Measurements from ENCODE around the gene WWTR1.

The WWTR1 gene

DNA sequence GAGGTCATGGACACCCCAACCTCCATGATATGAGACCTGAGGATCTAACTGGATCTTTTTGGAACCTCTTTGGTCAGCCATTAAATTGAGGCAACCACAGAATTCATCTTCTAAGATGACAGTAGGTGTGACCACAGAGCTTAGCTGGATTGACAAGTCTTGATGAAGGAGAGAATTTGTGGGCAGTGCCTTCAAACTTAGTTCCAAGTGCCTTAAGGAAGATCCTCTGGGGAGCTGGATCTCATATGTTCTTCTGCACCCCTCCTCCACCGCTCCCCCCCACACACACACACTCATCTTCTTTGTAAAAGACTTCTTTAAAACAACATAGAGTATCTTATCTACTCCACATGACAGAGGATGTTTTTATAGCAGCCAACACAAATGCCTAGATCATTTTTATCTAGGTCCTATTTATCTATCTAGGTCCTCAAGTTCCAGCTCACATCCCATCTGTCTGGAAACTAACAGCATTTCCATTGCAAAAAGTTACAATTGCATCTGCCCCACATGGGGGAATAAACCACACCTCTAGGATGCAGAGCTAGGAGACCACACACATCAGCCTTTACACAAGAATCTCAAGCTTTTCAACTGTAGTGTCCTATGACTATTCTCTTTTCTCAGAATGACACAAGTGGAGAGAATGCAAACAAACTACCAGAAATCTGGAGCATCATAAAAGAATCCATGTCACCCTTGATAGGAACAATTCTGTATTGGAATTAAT lies 37.4 kb downstream of the WWTR1 start:
- no peak for DNase-seq

DNA sequence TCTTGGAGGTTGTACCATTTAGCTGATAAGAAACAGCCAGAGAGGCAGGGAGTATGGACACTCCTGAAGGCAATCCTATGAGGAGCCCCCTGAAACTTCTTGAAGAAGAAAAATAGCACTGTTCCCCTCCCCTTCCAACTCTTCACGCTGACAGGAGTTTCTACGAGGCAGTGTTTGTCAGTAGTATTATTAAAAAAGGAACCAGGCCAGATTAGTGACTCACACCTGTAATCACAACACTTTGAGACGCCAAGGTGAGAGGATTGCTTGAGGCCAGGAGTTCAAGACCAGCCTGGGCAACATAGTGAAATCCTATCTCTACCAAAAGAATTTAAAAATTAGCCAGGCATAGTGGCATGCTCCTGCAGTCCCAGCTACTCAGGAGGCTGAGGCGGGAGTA lies 38.7 kb downstream of the WWTR1 start:
- no peak for DNase-seq

DNA sequence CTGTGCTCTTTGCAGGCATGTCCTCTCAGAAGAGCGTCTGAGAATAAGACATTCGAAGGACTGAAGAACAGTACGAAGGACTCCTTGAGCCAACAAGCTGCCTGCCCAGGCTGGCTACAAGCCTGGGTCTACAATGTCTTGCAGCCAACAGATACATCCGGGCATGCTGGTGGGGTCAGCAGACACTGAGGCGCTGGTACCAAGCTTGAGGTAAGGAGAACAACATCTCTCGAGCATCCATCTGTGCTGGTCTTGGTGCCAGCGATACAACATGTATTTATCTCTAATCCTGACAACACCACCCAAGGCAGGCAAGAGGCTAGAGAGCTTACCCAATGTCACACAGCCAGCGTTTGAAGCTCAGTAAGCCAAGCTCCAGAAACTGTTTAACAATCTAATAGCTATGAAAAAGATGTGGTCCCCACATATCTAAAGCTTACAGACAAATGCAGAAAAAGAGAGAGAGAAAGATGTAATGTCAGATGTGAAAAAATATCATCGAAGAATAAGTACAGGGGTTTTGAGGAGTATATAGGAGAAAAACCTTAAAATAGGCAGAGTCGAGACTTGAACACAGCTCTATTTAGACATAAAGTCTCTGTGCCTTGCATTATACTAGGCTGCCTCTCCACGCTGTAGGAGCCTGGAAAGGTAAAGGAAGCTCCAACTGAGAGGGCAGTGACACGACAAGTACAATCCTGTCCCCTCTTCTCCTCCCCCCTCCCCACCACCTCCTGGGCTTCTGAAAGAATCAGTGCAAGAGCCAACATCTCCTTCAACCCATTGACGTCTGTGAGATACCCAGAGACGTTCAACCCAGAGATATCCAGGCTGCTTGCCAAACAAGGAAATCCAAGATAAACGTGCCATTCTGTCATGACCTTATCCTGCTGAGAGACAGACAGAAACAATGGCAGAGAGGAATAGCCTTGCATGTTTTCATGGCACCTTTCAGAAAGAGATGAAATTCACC lies 39.4 kb downstream of the WWTR1 start:
- DNase-seq = no peak

DNA sequence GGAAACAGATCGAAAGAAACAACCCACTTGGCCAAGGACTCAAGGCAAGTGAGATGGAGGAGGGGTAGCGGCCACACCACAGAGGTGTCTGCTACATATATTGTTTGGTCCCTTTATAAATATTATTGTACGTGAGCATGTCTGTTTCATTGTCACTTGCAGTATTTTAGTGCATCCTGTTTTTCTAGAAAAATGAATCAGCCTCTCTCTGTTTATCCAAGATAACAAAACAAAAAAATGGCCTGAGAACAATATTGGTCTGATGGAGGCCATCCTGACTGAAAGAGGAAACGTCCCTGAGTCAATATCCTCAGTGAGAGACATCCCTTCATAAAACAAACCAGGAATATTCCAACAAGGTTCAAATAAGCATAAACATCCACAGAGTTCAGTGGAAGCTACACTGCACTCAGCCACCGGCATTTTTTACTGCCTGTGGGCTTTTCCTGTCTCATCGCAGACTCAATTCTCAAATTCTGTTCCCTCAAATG lies 42.0 kb downstream of the WWTR1 start:
- DNase-seq = no peak

DNA sequence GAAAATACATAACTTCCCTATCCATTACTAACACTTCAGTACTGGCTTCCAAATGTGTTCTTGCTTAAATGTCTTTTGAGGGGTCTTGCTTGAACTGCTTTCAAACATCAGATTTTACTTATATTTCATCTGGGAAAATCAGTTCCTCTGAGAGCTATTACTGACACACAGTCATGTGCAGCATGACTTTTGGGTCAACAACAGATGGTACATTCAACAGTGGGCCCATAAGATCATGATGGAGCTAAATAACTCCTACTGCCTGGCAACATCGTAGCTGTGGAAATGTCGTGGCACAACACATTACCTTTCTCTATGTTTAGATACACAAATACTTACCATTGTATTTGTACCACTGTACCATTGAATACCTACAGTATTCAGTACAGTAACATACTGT lies 43.8 kb downstream of the WWTR1 start:
- no peak for DNase-seq

DNA sequence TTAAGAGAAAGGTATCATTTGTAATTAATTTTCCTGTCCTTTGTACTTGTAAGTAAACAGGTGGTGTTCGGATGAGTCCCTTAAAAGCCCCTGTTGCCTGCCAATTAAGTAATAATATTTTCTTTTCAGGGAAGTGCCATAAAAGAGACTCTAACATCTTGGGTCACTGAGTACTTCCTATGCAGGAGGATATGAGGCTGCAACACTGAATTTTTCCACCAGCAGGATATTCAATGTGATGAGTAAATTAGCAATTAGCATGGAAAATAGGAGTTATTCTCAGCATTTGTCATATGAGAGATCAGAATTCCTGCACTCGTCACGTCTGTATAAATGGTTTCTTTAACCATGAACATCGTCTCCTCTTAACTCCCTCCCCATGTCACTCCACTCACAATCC lies 45.4 kb downstream of the WWTR1 start:
- no peak for DNase-seq

DNA sequence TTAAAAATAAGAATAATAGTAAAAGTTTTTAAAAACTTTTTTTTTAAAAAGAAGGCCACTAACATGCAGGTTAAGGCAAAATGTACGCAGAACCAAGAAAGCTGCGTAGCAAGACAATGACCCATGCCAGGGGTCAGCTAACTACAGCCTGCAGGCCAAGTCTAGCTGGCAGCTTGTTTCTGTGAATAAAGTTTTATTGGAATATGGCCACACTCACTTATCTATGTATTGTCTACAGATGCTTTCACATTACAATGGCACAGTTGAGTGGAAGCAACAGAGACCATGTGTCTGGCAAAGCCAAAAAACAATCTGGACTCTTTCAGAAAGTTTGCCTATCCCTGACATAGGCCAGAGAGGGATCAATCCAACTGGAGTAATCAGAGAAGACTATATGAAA lies 46.7 kb downstream of the WWTR1 start:
- no peak for DNase-seq

DNA sequence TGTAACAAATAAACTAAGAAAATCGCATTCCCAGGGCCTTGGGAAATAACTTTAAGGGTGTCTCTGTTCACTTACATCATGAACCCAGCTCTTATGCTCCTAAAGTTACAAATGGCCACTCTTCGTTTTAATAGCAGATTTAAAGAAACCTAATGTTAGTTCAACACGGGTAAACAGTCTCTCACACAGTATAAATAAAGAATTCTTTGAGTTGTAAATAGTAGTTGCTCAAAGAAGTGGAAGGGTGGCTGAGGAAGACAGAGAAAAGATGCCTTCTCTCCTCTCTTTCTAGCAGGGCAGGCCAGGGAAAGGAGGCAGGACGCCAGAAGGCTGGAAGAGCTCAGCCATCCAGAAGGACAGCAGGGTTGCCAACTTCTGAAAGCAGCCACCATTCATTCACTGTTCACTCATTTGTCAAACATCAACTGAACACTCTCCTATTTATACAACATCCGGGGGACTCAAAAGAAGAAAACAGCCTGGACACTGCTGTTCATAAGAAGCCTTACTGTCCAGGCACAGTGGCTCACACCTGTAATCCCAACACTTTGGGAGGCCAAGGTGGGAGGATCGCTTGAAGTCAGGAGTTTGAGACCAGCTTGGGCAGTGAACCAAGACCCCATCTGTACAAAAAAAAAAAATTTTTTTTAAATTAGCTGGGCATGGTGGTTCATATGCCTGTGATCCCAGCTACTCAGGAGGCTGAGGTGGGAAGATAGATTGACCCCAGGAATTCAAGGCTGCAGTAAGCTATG lies 47.3 kb downstream of the WWTR1 start:
- DNase-seq = no peak

DNA sequence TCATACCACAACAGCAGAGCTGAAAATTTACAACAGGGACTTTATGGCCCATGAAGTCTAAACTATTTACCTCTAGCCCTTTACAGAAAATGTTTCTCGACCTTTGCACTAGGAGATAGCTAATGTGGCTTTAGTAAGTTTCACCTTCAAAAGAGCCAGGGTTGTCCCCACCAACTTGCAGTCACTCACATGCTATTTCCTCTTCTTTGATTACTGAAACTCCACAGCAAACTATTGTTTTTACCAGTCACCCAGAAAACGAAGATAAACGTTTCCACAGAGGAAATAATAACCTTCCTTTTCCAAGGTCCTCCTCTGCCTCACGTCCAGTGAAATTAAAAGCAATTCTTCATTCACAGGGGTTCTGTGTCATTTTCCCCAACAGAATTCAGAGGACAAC lies 48.2 kb downstream of the WWTR1 start:
- no peak for DNase-seq

DNA sequence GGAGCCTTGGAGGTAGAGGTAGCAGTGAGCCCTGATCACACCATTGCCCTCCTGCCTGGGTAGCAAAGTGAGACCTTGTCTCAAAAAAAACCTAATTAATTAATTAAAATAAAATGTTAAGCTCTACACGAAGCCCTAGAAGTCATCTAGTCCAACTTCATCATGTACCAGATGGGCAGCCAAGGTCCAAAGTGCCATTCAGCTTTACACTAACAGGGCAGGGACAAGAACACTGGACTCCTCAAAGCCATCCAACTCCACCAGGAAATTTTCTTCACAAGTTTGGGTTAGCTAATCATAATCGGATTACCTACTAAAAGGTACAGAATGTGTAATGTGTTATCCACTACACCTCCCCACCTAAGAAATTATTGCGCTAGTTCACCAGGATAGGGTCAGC lies 48.8 kb downstream of the WWTR1 start:
- no peak for DNase-seq

DNA sequence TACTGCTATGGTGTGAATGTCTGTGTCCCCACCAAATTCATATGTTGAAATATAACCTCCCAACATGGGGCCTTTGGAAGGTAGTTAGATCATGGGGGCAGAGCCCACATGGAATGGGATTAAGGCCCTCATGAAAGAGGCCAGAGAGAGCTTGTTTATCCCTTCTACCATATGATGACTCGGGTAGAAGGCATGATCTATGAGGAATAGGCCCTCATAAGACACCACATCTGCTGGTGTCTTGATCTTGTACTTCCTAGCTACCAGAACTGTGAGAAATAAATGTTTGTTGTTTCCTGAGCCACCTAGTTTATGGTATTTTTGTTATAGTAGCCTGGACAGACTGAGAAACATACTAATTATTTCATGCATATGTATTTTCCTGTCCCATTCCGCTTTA lies 51.9 kb downstream of the WWTR1 start:
- no peak for DNase-seq

DNA sequence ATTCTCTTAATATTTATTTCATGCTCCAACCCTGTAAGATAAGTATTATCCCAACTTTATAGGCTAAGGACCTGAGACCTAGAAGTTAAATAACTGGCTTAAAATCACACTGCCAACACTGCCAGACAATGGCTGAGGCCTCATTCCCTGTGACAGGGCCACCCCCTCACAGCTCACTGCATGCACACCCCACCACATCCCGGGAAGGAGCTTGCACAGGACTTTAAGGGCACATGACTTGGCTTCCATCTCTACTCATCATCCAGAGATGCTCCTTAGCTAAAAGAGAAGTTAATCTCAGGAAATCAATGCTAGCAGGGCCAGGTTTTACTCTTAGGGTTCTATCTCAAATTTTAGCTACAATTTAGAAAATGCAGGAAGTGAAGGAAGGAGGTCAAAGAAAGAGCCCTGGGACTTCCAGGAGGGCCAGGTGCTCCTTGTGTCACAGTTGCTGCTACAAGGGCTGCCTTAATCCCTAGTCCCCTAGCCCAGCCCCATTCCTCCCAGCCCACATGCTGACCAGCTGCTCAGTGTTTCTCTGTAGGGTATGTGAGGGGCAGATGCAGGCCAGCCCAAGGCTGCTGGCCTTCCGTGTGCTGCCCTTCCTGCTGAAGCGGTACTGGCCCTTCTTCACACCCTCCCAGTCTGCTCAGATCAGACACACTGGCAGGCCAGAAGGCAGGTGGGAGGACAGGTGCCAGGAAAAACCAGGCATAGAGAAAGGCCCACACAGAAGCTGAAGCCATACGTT lies 53.5 kb downstream of the WWTR1 start:
- DNase-seq = no peak

DNA sequence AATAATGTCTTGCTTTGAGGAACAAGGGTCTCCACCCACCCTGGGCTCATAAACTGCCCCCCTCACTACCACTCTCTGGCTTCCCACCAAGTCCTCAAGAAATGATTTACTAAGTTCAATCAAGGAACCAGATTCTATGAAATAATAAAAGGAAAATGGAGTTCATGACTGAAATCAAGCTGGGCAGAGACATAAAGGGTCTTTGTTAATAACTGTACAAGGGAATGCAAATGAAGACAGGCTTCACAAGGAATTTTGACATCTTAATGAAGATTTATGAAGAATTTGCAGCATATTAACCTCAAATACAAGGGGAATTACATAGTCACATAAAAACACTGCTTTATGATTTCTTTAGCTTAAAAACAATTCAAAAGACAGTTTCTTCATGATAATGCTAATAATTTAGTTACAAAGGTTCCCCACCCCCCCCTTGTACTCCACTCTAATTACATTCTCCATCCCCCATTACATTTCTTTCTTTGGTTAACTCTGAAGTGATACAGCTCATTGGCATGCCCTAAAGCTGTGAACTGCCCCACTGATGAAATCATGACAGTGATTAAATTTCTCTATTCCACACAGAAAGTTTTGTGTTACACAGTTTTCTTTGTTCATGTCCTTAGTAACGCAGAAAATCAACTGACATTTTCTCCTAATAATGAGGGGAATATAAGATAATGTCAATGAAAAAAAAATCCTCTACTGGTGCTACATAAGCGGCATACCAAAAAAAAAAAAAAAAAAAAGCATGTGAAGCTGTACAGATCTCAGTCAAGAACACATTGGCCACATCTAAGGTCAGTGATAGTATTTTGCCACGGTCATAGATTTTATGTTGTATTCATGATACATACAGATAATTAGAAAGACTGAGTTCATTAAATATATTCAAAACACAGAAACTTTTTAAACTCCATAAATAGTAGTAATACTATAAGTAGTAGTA lies 54.4 kb downstream of the WWTR1 start:
- no peak for DNase-seq

DNA sequence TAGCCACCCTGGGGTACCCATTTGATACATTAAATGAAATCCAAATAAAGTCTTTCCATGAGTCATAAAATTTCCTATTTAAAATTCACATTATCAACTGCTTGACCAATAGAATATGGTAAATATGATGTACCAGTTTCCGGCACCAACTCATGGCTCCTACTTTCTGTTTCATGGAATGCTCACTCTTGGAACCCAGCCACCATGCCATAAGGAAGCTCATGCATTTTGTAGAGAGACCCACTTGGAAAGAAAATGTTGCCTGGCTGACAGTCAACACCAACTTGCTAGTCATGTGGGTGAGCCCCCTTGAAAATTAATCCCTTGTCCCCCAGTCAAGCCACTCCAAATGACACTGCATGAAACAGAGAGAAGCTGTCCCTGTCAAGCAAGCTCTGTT lies 57.2 kb downstream of the WWTR1 start:
- DNase-seq = no peak

DNA sequence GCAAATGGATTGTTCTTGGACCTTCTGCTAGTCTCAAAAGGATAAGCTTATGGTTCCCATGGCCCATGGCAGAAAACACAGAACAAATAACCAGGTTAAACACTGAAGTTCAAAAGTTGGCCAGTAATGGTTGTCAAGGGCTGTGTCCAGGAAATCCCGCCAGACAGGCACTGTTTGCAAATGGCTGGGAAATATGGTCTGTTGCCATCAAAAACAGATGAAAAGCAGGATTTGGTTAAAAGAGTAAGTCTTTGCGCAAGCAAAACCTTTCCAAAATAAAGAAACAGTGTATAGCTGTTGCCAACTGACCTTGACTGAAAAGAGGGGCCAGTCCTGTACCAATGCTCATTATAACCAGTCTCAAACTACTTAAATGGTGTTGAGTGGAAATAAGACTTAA lies 58.6 kb downstream of the WWTR1 start:
- DNase-seq = no peak

DNA sequence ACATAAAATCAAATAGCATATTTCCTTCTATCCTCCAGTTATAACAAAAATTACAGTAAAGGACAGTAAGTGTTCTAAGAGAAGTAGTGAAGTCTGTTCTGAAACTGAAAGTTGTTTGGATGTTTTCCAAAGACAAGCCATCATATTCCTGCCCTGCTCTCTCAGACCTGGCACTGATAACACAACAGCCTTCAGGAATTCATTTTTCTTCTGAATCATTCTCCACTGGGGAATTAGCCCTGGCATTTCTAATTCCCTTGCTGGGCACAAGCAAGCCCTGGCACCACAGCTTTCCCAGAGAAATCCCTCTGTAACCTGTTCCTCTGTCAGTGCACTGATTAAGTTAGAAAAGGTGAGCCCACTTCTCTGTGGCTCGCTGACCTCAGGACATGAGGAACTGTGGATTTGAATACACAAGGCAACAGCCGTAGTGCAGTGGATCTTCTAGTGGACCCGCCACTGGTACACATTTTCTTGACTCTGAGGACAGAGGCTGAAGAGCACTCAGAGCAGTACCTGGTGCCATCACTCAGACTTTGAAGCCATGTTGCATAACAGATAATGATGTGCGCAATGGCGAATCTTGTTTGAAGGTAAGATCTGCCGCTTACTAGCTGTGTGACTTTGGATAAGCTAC lies 61.6 kb downstream of the WWTR1 start:
- no peak for DNase-seq

DNA sequence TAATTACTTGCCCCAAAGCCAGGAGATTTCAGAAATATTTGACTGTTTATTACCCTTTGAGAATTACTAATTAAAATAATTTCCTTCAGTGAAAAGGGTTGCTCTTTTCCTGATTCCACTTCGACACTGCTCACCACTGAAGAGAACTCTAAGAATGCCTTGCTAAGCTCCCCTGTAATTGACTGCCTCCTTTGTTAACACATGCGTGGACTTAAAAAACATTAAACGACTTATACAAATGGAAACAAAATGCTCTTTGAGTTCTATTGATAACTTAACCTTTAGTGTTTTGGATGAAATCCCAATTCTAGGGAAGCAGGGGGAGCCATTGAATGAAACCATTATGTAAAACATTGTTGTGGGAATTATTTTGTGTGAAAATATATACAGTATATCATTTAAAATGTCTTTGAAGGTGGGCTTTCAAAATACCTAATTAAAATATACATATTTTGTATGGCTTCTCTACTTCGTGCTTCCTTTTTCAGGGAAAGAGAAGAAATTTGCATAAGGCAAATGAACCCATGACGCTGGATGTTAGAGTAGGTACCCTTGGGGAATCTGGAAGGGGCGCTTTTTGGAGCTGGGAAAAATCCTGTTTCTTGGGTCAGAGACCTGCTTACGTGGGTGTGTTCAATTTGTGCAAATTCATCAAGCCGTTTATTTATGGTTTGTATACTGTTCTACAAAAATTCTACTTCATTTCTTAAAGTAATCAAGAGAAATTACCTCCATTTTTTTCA lies 64.2 kb downstream of the WWTR1 start:
- no peak for DNase-seq

DNA sequence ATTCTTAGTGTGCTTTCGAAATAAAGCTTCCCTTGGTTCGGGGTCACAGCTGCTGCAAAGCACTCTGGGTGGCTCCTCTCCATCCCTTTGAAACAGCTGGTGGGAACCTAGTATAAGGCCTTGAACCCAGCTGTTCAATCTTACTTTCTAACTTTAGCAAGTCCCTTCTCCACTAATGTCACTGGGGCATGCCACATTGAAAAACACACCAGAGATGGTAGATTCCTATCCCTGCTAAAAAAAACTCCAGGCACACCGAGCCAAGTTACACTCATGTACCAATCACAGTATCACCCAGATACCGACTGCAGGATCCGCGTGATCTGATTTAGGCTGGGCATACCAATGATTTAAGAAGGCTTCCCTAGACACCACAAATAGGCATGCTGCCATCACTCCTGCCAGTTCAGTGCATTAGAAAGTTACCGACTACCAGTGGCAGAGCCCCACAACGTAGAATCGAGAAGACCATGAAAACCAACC lies 65.0 kb downstream of the WWTR1 start:
- no peak for DNase-seq

DNA sequence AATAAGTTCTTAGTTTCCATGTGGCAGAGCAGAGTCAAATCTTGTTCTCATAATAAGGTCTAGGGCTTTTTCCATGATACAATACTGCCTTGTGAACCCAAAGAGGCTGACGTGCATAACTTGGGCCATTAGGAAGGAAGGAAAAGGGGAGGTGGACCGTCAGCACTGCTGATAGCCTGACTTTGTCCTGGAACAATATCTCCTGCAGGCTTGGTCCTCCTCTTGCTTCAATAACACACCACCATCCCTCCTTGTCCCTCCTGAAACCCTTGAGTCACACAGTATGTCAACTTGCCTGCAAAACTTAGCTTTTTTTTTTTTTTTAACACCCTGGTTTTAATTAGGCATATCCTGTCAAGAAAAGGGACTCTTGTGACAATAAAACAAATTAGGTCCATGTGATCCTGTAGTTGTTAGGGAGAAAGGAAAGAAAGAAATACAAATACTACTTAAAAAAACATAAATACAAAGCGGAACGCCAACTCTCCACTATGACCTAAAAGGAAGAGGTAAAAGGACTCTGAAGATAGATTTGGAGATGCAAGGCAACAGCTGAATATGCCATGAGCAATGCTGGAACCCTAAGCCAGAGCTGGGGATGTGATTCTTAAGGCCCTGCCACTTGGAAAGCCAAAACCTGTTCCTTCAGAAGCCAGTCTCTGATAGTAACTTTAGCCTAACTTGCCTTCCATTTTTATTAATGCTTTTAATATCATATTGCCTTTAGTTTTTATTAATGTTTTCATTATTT lies 67.0 kb downstream of the WWTR1 start:
- DNase-seq = no peak
